Panc1 (cell line): Measurements from ENCODE around the gene TMEM154.

ENCODE experiments used
- POLR2AphosphoS5 ChIP-seq: IDR thresholded peaks from 2 replicates; pipeline ENCODE4 v1.6.1; 2012; ENCODE audit warnings: mild to moderate bottlenecking, low read depth, low read length, moderate library complexity
- SIN3A ChIP-seq: IDR thresholded peaks from 2 replicates; pipeline ENCODE4 v1.6.1; 2012; ENCODE audit warnings: low read depth, mild to moderate bottlenecking, low read length, moderate library complexity, borderline replicate concordance; ENCODE audit not compliant: insufficient read depth
- TF ChIP-seq, protein P1 (sequence below): fragments of 450-650 bp; IDR thresholded peaks from 2 replicates; pipeline ENCODE4 v1.5.1; 2017; ENCODE audit warnings: mild to moderate bottlenecking
- TF ChIP-seq, protein P2 (sequence below), 2 experiments: IDR thresholded peaks; 2 replicates each; pipeline ENCODE4 v1.6.1; 2011 to 2012; ENCODE audit warnings: low read depth in 2 of 2, control low read depth in 1 of 2, low read length in 1 of 2, mild to moderate bottlenecking in 1 of 2, moderate library complexity in 1 of 2; ENCODE audit not compliant: insufficient read depth in 1 of 2

GRCh38 chr4:152668338-152668964 is 11.3 kb downstream of the TMEM154 start:
- TF ChIP-seq, protein P1, sequence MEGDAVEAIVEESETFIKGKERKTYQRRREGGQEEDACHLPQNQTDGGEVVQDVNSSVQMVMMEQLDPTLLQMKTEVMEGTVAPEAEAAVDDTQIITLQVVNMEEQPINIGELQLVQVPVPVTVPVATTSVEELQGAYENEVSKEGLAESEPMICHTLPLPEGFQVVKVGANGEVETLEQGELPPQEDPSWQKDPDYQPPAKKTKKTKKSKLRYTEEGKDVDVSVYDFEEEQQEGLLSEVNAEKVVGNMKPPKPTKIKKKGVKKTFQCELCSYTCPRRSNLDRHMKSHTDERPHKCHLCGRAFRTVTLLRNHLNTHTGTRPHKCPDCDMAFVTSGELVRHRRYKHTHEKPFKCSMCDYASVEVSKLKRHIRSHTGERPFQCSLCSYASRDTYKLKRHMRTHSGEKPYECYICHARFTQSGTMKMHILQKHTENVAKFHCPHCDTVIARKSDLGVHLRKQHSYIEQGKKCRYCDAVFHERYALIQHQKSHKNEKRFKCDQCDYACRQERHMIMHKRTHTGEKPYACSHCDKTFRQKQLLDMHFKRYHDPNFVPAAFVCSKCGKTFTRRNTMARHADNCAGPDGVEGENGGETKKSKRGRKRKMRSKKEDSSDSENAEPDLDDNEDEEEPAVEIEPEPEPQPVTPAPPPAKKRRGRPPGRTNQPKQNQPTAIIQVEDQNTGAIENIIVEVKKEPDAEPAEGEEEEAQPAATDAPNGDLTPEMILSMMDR, result no peak
- TF ChIP-seq POLR2AphosphoS5 (no peak), SIN3A (no peak)
- TF ChIP-seq, protein P2, sequence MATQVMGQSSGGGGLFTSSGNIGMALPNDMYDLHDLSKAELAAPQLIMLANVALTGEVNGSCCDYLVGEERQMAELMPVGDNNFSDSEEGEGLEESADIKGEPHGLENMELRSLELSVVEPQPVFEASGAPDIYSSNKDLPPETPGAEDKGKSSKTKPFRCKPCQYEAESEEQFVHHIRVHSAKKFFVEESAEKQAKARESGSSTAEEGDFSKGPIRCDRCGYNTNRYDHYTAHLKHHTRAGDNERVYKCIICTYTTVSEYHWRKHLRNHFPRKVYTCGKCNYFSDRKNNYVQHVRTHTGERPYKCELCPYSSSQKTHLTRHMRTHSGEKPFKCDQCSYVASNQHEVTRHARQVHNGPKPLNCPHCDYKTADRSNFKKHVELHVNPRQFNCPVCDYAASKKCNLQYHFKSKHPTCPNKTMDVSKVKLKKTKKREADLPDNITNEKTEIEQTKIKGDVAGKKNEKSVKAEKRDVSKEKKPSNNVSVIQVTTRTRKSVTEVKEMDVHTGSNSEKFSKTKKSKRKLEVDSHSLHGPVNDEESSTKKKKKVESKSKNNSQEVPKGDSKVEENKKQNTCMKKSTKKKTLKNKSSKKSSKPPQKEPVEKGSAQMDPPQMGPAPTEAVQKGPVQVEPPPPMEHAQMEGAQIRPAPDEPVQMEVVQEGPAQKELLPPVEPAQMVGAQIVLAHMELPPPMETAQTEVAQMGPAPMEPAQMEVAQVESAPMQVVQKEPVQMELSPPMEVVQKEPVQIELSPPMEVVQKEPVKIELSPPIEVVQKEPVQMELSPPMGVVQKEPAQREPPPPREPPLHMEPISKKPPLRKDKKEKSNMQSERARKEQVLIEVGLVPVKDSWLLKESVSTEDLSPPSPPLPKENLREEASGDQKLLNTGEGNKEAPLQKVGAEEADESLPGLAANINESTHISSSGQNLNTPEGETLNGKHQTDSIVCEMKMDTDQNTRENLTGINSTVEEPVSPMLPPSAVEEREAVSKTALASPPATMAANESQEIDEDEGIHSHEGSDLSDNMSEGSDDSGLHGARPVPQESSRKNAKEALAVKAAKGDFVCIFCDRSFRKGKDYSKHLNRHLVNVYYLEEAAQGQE (IDR thresholded peaks at IDR 0.05; ENCODE audit: insufficient read depth in 1 of 2, low read depth in 2 of 2, low read length in 1 of 2), result no peak
